HG03520 (cell line): ENCODE data around the gene HS6ST3.

ENCODE experiments used
- ATAC-seq: cut with Tn5 transposase; IDR thresholded peaks from one replicate; pipeline ENCODE4 v1.9.1; 2021; ENCODE audit warnings: mild to moderate bottlenecking, moderate library complexity; ENCODE audit not compliant: unreplicated experiment

The HS6ST3 gene

GRCh38 chr13:96421314-96421713 is 331.4 kb downstream of the HS6ST3 start:
- ATAC-seq = no peak

GRCh38 chr13:96422002-96422401 is 332.1 kb downstream of the HS6ST3 start:
- ATAC-seq = no peak

- no peak for ATAC-seq
Measured at GRCh38 chr13:96426167-96426566, 336.3 kb downstream of the HS6ST3 start.

GRCh38 chr13:96428911-96429310 is 339.0 kb downstream of the HS6ST3 start:
- no peak for ATAC-seq

GRCh38 chr13:96431044-96431581 is 341.2 kb downstream of the HS6ST3 start:
- ATAC-seq = no peak

GRCh38 chr13:96444676-96445075 is 354.8 kb downstream of the HS6ST3 start:
- no peak for ATAC-seq

GRCh38 chr13:96449920-96450319 is 360.0 kb downstream of the HS6ST3 start:
- ATAC-seq = no peak

GRCh38 chr13:96450326-96451020 is 360.6 kb downstream of the HS6ST3 start:
- no peak for ATAC-seq

- ATAC-seq = no peak
Measured at GRCh38 chr13:96454466-96454865, 364.6 kb downstream of the HS6ST3 start.

GRCh38 chr13:96460609-96461008 is 370.7 kb downstream of the HS6ST3 start:
- no peak for ATAC-seq

GRCh38 chr13:96473526-96474180 is 383.7 kb downstream of the HS6ST3 start:
- ATAC-seq = no peak

- no peak for ATAC-seq
Measured at GRCh38 chr13:96474181-96474557, 384.3 kb downstream of the HS6ST3 start.

GRCh38 chr13:96475103-96475502 is 385.2 kb downstream of the HS6ST3 start:
- ATAC-seq = no peak

- no peak for ATAC-seq
Measured at GRCh38 chr13:96481482-96481881, 391.6 kb downstream of the HS6ST3 start.

- ATAC-seq = no peak
Measured at GRCh38 chr13:96490496-96490989, 400.6 kb downstream of the HS6ST3 start.

GRCh38 chr13:96491103-96491502 is 401.2 kb downstream of the HS6ST3 start:
- no peak for ATAC-seq

GRCh38 chr13:96492766-96493165 is 402.9 kb downstream of the HS6ST3 start:
- no peak for ATAC-seq

- ATAC-seq = no peak
Measured at GRCh38 chr13:96499656-96500055, 409.7 kb downstream of the HS6ST3 start.

GRCh38 chr13:96500953-96501352 is 411.0 kb downstream of the HS6ST3 start:
- no peak for ATAC-seq

- no peak for ATAC-seq
Measured at GRCh38 chr13:96503481-96503880, 413.6 kb downstream of the HS6ST3 start.

GRCh38 chr13:96511587-96511986 is 421.7 kb downstream of the HS6ST3 start:
- ATAC-seq = no peak

GRCh38 chr13:96519380-96519779 is 429.5 kb downstream of the HS6ST3 start:
- ATAC-seq = no peak
